H1 (cell line): ENCODE results near the gene MOCS3. TPM values are rescaled to one million over a fixed set of nuclear protein-coding genes. Genes with fewer than 3 reads are reported as not detected.

Experiments used
- BRCA1 ChIP-seq: IDR thresholded peaks from 2 replicates; pipeline ENCODE4 v1.6.1; 2012; ENCODE audit warnings: low read depth, low read length, improper control_type of control experiment
- CEBPB ChIP-seq: IDR thresholded peaks from 2 replicates; pipeline ENCODE4 v1.6.1; 2012; ENCODE audit warnings: low read depth, low read length
- CHD7 ChIP-seq: fragments of 300-600 bp; sonication (generic); IDR thresholded peaks from 2 replicates; pipeline ENCODE4 v1.7.1; 2012; ENCODE audit warnings: low read length, moderate library complexity, mild to moderate bottlenecking, inconsistent platforms; ENCODE audit not compliant: insufficient replicate concordance
- CREB1 ChIP-seq: IDR thresholded peaks from 2 replicates; pipeline ENCODE4 v1.6.1; 2012; ENCODE audit warnings: inconsistent platforms
- E2F6 ChIP-seq: IDR thresholded peaks from 2 replicates; pipeline ENCODE4 v1.6.1; 2012; ENCODE audit warnings: inconsistent platforms
- HDAC2 ChIP-seq, 2 experiments: fragments of 300-600 bp in 1 of 2; sonication (generic) in 1 of 2; IDR thresholded peaks; 2 replicates each; pipeline ENCODE4 v1.6.1; 2011 to 2012; ENCODE audit warnings: low read depth in 2 of 2, low read length in 2 of 2, mild to moderate bottlenecking in 2 of 2, moderate library complexity in 2 of 2, borderline replicate concordance in 1 of 2, inconsistent platforms in 1 of 2
- HDAC6 ChIP-seq: IDR thresholded peaks from one replicate; pipeline ENCODE4 v1.7.1; 2012; ENCODE audit warnings: low read depth, mild to moderate bottlenecking, inconsistent platforms, low read length, moderate library complexity
- KDM1A ChIP-seq: fragments of 200-600, 300-600 bp; sonication (generic); IDR thresholded peaks from 2 replicates; pipeline ENCODE4 v1.7.1; 2016; ENCODE audit warnings: mild to moderate bottlenecking, low read length, borderline replicate concordance
- POLR2A ChIP-seq, 2 experiments: IDR thresholded peaks; 1 replicate in 1 of 2; 2 replicates in 1 of 2; pipeline ENCODE4 v1.6.1; 2011; ENCODE audit warnings: low read depth in 2 of 2, low read length in 2 of 2, mild to moderate bottlenecking in 2 of 2; ENCODE audit errors: control extremely low read depth in 1 of 2
- SP1 ChIP-seq: IDR thresholded peaks from 2 replicates; pipeline ENCODE4 v1.6.1; 2011; ENCODE audit warnings: low read depth, low read length
- SP4 ChIP-seq: IDR thresholded peaks from 2 replicates; pipeline ENCODE4 v1.6.1; 2012; ENCODE audit warnings: low read length, inconsistent platforms
- polyA plus RNA-seq, 7 experiments: library from polyadenylated mRNA; depleted of rRNA in 3 of 7; stranded (reverse) in 5 of 7; unstranded in 2 of 7; fragments of >200 nt in 5 of 7; fragments of 200-250 nt in 2 of 7; gene quantifications; 1 replicate in 5 of 7; 2 replicates in 1 of 7; 4 replicates in 1 of 7; pipeline versions ENCODE4 v1.2.1 to v1.2.3, GENCODE V29; 2011 to 2013; ENCODE audit warnings: missing spikeins in 2 of 7, mixed read lengths in 2 of 7
- total RNA-seq: library from RNA; stranded (reverse); fragmentation: NEBNext Ultra II Directional; extraction: Animal tissue kit (Norgen Biotek cat#: 25700); gene quantifications from 2 replicates; pipeline ENCODE4 v1.2.1, GENCODE V29; 2021

The MOCS3 gene
- total and polyA plus RNA-seq, 2 of the 8 experiments (the other 6 are each of a cell fraction or from before 2014, with no cell fraction given) = 6.2 to 6.3 TPM

DNA sequence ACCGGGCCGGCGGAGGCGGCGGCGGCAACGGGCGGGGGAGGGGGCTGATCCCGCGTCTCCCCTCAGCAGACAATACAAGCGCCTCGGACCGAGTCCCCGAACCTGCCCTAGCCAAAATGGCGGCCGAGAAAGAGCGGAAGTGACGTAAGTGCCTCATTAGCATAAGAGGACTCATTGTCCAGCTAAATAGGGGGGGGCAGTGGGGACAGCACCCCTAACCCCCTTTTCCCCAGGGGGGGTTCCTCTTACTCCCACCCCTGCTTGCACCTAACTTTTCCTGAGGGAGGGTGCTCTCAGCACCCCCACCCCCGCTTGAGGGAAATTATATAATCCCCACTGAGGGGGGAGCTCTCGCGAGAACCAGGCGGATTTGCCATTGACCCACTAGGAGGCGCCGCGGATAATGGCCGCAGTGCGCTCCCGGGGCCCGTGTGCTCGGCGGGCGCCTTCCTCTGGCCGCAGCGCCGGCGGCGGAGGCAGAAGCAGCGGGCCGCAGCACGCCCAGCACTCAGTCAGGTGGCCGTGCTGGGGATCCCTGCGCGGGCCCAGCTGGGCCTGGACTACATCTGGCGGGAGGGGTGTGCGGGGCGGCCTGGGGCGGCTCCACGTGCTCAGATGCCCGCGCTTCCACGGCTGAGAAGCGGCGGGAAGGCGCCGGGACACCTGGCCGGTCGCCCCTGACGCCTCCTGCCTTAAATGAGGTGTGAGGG, 27.2 kb upstream of the MOCS3 start, which contains the start of gene ADNP (continued):
- peak; percentile 100 for TF ChIP-seq E2F6
- TF ChIP-seq SP1 = peak; percentile 40; the same call in 1 of the 2 replicates
- TF ChIP-seq CEBPB = no peak
- no peak for TF ChIP-seq CHD7
- no peak; the same call in 1 of the 2 replicates for TF ChIP-seq KDM1A
- peak; percentile 91 for TF ChIP-seq BRCA1
- no peak for TF ChIP-seq HDAC6
- peak; percentile 56 to 69; a peak in 3 of 4 replicates for TF ChIP-seq HDAC2 (IDR thresholded peaks at IDR 0.05; ENCODE audit: borderline replicate concordance in 1 of 2, low read depth in 2 of 2, low read length in 2 of 2)
- peak; percentile 74 for TF ChIP-seq CREB1
- TF ChIP-seq SP4 = peak; percentile 95
- peak; percentile 84 to 88 for TF ChIP-seq POLR2A (IDR thresholded peaks at IDR 0.05; ENCODE audit: control extremely low read depth in 1 of 2, low read depth in 2 of 2, low read length in 2 of 2)
